ENCODE data around the gene SNX20. TPM values are rescaled to one million over a fixed set of nuclear protein-coding genes. Genes with fewer than 3 reads are reported as not detected.
A peak's percentile ranks its signal among the peaks of the same experiment; 100 is the strongest.

The SNX20 gene
- total and polyA plus RNA-seq, 8 donors = 0.09 to 2.8 (median 0.49) TPM

- Histone ChIP-seq H3K27me3 (no peaks in the 10 kb centered on the region), H3K4me1 (no peaks in the 10 kb centered on the region), H3K9me3 (no peaks in the 10 kb centered on the region), H3K4me3 (no peak overlapping the region), H3K27ac (no peak overlapping the region), H3K36me3 (no peaks in the 10 kb centered on the region)
- intact Hi-C loops (cut with DNase I) = no loop called here
- TF ChIP-seq, protein P1, sequence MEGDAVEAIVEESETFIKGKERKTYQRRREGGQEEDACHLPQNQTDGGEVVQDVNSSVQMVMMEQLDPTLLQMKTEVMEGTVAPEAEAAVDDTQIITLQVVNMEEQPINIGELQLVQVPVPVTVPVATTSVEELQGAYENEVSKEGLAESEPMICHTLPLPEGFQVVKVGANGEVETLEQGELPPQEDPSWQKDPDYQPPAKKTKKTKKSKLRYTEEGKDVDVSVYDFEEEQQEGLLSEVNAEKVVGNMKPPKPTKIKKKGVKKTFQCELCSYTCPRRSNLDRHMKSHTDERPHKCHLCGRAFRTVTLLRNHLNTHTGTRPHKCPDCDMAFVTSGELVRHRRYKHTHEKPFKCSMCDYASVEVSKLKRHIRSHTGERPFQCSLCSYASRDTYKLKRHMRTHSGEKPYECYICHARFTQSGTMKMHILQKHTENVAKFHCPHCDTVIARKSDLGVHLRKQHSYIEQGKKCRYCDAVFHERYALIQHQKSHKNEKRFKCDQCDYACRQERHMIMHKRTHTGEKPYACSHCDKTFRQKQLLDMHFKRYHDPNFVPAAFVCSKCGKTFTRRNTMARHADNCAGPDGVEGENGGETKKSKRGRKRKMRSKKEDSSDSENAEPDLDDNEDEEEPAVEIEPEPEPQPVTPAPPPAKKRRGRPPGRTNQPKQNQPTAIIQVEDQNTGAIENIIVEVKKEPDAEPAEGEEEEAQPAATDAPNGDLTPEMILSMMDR (IDR thresholded peaks at IDR 0.05) = no peak
- WGBS, 2 donors = 77 to 82% methylated on average over 14 of the region's 14 CpGs
- peak in 2 of 6 donors; percentile 33 to 40 for DNase-seq
- no peak for FAIRE-seq
- ATAC-seq = peak in 2 of 4 donors; percentile 50 to 69
Observed at GRCh38 chr16:50683689-50684374, 2.7 kb upstream of the SNX20 start.

- no peaks in the 10 kb centered on the region for H3K9me3 ChIP-seq
- TF ChIP-seq, protein P1 (IDR thresholded peaks at IDR 0.05) = no peak
- H3K4me3 ChIP-seq = peak overlapping the region in 1 of 4 donors; percentile 25
- no peaks in the 10 kb centered on the region for H3K27me3 ChIP-seq
- H3K36me3 ChIP-seq = no peaks in the 10 kb centered on the region
- no peak for ATAC-seq
- no peaks in the 10 kb centered on the region for H3K4me1 ChIP-seq
- DNase-seq = no peak
- intact Hi-C loops (cut with DNase I) = no loop called here
- FAIRE-seq = no peak
- no peak overlapping the region for H3K27ac ChIP-seq
- WGBS, 2 donors = 85 to 95% methylated on average over 3 of the region's 3 CpGs
Observed at GRCh38 chr16:50680556-50680893, 587 bp downstream of the SNX20 start.

DNA sequence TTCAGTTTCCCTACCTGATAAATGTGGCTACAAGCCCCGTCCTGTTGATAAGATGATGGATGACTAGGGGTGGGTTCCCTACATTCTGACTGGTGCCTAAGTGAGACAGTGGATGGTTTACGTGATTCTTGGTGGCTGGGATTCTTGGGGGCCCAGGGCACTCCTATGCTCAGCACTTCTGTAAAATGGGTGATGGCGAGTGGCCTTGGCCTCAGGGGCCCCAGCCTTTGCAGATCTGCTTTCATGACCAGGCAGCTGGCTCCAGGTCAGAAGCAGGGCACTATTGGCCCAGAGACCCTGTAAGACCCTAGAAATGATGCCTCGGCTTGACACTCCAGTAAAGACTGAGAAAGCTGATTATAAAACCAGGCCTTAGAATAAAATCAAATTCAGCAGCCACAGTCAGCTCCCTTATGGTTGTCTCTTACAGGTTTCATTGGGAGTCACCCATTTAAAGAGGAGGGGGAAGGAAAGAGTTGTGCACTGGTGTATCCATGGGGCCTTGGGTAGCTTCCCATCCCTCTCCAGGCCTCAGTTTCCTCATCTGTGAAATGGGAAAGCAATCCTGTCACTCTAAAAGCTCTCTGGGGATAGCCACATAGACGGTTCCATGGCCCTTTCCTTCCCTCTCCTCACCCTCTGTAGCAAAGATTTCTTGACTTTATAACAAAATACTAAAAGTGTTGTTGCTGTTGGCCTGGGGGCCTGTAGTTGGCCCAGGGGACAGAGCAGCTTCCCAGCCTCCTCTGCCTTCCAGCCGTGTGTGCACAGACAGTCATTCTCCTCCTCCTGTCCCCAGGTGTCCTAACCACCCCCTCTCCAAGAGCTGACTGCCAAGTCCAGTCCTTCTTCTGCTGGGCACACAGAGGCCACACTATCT is 1.2 kb downstream of the SNX20 start:
- intact Hi-C loops (cut with DNase I) = no loop called here
- DNase-seq (peak in 1 of 6 donors; percentile 22), FAIRE-seq (no peak), ATAC-seq (no peak)
- Histone ChIP-seq H3K4me3 (peak overlapping the region in 1 of 4 donors; percentile 25), H3K9me3 (no peaks in the 10 kb centered on the region), H3K27me3 (no peaks in the 10 kb centered on the region), H3K4me1 (no peaks in the 10 kb centered on the region), H3K27ac (no peak overlapping the region), H3K36me3 (no peaks in the 10 kb centered on the region)
- 80 to 81% methylated on average over 6 of the region's 6 CpGs for WGBS, 2 donors
- TF ChIP-seq, protein P1 (IDR thresholded peaks at IDR 0.05) = no peak

DNA sequence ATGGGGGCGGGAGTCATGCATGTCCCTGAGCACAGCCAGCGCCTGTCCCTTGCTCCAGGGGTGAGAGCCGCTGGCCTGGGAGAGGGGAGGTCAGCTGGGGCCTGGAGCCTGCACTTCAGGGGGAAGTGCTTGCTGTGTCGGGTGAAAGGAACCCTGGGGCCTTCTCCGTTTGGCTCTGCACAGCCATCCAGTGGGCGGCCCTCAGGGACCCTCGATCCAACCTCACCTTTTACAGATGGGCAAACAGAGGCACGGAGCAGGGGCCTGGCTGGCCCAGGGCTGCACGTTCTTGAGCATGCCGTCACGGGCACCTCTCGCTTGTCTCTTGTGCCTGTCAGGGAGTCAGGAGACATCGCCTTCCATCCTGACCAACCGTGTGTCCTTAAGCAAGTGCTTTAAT is 1.8 kb downstream of the SNX20 start:
- FAIRE-seq (no peak), DNase-seq (peak in 1 of 6 donors; percentile 35), ATAC-seq (no peak)
- Histone ChIP-seq H3K36me3 (no peaks in the 10 kb centered on the region), H3K27ac (no peak overlapping the region), H3K9me3 (no peaks in the 10 kb centered on the region), H3K4me1 (no peaks in the 10 kb centered on the region), H3K4me3 (peak overlapping the region in 1 of 4 donors; percentile 25), H3K27me3 (no peaks in the 10 kb centered on the region)
- WGBS, 2 donors = 85 to 91% methylated on average over 14 of the region's 14 CpGs
- intact Hi-C loops (cut with DNase I) = no loop called here
- TF ChIP-seq, protein P1 (IDR thresholded peaks at IDR 0.05) = no peak
